GM23248 (cell line): ENCODE measurements around the gene MACF1. TPM values are rescaled to one million over a fixed set of nuclear protein-coding genes. Genes with fewer than 3 reads are reported as not detected.
"Not testable (repeated sequence)": the region's sequence is repeated elsewhere in the genome, so short reads cannot be mapped to it uniquely, and the experiment has no call there.

Experiments
- DNase-seq: peaks from one replicate; pipeline ENCODE4 v3.0.0-alpha.2; 2015
- H2AFZ ChIP-seq: fragments of 200-600 bp; sonication (generic); 2 replicates; pipeline ENCODE4 v1.6.1; 2016; ENCODE audit warnings: antibody characterized with exemption
- H3F3A ChIP-seq: fragments of 200-600 bp; sonication (generic); 2 replicates; pipeline ENCODE4 v1.6.1; 2016; ENCODE audit warnings: mild to moderate bottlenecking, antibody characterized with exemption, mixed run types; ENCODE audit not compliant: insufficient read depth
- H3K27ac ChIP-seq: fragments of 200-600 bp; sonication (generic); 2 replicates; pipeline ENCODE4 v1.5.1; 2016; ENCODE audit warnings: mild to moderate bottlenecking
- H3K27me3 ChIP-seq: fragments of 200-600 bp; sonication (generic); replicated peaks from 2 replicates; pipeline ENCODE4 v1.6.1; 2016; ENCODE audit warnings: mild to moderate bottlenecking; ENCODE audit not compliant: insufficient read depth
- H3K36me3 ChIP-seq: fragments of 200-600 bp; sonication (generic); 2 replicates; pipeline ENCODE4 v1.6.1; 2016; ENCODE audit warnings: low read depth, mild to moderate bottlenecking
- H3K4me1 ChIP-seq: fragments of 200-600 bp; sonication (generic); 2 replicates; pipeline ENCODE4 v1.6.1; 2016; ENCODE audit warnings: mild to moderate bottlenecking; ENCODE audit not compliant: insufficient read depth
- H3K4me2 ChIP-seq: fragments of 200-600 bp; sonication (generic); one replicate; pipeline ENCODE4 v1.6.1; 2016; ENCODE audit warnings: mild to moderate bottlenecking; ENCODE audit not compliant: unreplicated experiment
- H3K4me3 ChIP-seq: fragments of 200-600 bp; sonication (generic); 2 replicates; pipeline ENCODE4 v1.5.1; 2016; ENCODE audit warnings: mild to moderate bottlenecking
- H3K79me2 ChIP-seq: fragments of 200-600 bp; sonication (generic); 2 replicates; pipeline ENCODE4 v1.6.1; 2016; ENCODE audit warnings: mild to moderate bottlenecking; ENCODE audit not compliant: insufficient read depth
- H3K9ac ChIP-seq: fragments of 200-600 bp; sonication (generic); 2 replicates; pipeline ENCODE4 v1.6.1; 2016; ENCODE audit warnings: mild to moderate bottlenecking
- H3K9me2 ChIP-seq: fragments of 200-600 bp; sonication (generic); 2 replicates; pipeline ENCODE4 v1.6.1; 2016; ENCODE audit warnings: mixed run types, mild to moderate bottlenecking, moderate library complexity; ENCODE audit not compliant: insufficient read depth
- H3K9me3 ChIP-seq: fragments of 200-600 bp; sonication (generic); one replicate; pipeline ENCODE4 v1.6.1; 2017; ENCODE audit warnings: low read depth
- H4K20me1 ChIP-seq: fragments of 200-600 bp; sonication (generic); 2 replicates; pipeline ENCODE4 v1.6.0; 2016; ENCODE audit not compliant: insufficient read depth
- EZH2 ChIP-seq: fragments of 200-600 bp; sonication (generic); IDR thresholded peaks from 2 replicates; pipeline ENCODE4 v1.6.1; 2018; ENCODE audit warnings: antibody characterized with exemption, mild to moderate bottlenecking; ENCODE audit not compliant: insufficient read depth, poor library complexity, severe bottlenecking
- EZH2phosphoT487 ChIP-seq: fragments of 200-600 bp; sonication (generic); IDR thresholded peaks from 2 replicates; pipeline ENCODE4 v1.6.1; 2018; ENCODE audit warnings: antibody characterized with exemption, moderate library complexity, mild to moderate bottlenecking, low read depth; ENCODE audit not compliant: insufficient read depth
- WGBS, 2 experiments: methylation state at CpG; one replicate each; pipeline ENCODE4 v1.1.6; 2015 to 2017; ENCODE audit warnings: low lambda C conversion rate in 2 of 2, low coverage in 1 of 2; ENCODE audit errors: missing lambda C conversion rate in 2 of 2; 5-methylcytosine and 5-hydroxymethylcytosine counted together
- in situ Hi-C: fragments of 300-500 bp; cut with MboI; formaldehyde crosslinking; loops from 2 replicates; pipeline ENCODE4 v1.15.0; 2020
- polyA plus RNA-seq: library from polyadenylated mRNA; unstranded; fragments of >200 nt; fragmentation: Nextera tagmentation; extraction: Ambion mirVana; gene quantifications from 2 replicates; pipeline ENCODE4 v1.2.1, GENCODE V29; 2016
- total RNA-seq: library from RNA; depleted of rRNA; stranded (reverse); fragments of >200 nt; shearing (Covaris generic); gene quantifications from 2 replicates; pipeline ENCODE4 v1.2.3, GENCODE V29; 2014

MACF1 gene
- total and polyA plus RNA-seq, 2 experiments from 2014 or later, result 55.1 to 177 TPM

DNA sequence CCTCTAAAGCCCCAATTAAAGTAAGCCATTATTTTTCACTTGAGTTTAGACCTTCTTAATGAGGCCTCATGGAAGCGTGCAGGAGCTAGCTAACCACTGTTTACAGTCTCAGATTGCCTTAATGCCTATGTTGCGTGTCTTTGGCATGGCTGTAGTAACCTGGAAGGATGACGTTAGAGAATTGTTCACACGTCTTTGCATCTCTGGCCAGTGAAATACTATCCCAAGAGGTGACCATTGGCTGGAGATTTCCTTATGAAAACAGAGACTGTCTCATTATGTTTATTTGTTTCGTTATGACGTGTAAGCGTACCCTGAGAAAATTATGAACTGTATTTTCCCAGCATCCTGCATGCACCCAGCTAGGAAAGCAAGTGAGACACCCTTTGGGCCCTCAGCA, 268.3 kb downstream of the MACF1 start:
- no peak overlapping the region for H3K9ac ChIP-seq
- H4K20me1 ChIP-seq, result no peaks in the 10 kb centered on the region
- peaks cover 28% of the 10 kb centered on the region for H3F3A ChIP-seq
- in situ Hi-C loops, result no loop called here
- no peak for DNase-seq
- H3K27ac ChIP-seq, result no peak overlapping the region
- peaks cover 3% of the 10 kb centered on the region; the same call in 1 of the 2 replicates for H3K79me2 ChIP-seq
- no peak overlapping the region for H3K4me3 ChIP-seq
- H3K4me2 ChIP-seq, result no peak overlapping the region
- peaks cover 64% of the 10 kb centered on the region for H3K36me3 ChIP-seq
- 82 to 83% methylated on average over 7 of the region's 7 CpGs for WGBS, 2 experiments
- no peak for TF ChIP-seq EZH2
- no peak for TF ChIP-seq EZH2phosphoT487
- no peaks in the 10 kb centered on the region for H3K9me2 ChIP-seq
- no peak overlapping the region for H2AFZ ChIP-seq
- H3K9me3 ChIP-seq, result no peaks in the 10 kb centered on the region
- no peaks in the 10 kb centered on the region for H3K27me3 ChIP-seq
- H3K4me1 ChIP-seq, result peaks cover 6% of the 10 kb centered on the region; the same call in 1 of the 2 replicates

DNA sequence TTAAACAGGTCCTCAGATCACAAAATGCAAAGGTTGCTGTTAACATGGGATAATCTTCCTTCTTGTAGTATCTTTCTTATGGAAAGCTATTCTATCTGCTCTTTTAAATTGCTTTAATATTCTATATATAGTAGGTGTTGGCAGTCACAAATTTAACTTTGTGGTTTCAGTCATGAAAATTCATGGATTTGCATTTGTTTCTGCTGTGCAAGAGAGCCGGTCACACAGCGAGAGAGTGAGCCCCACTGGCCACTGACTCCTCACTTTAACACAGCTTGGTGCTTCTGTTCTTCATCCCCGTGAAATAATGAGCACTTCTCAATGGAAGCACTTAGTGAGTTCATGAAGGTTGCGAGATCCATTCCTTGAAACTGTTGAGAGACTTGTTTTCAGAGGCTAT, 268.8 kb downstream of the MACF1 start:
- Histone ChIP-seq H3K27ac (no peak overlapping the region), H2AFZ (no peak overlapping the region), H3F3A (peaks cover 31% of the 10 kb centered on the region), H3K4me1 (peaks cover 10% of the 10 kb centered on the region), H3K36me3 (peaks cover 59% of the 10 kb centered on the region), H3K9ac (no peak overlapping the region), H3K27me3 (no peaks in the 10 kb centered on the region), H3K9me3 (no peaks in the 10 kb centered on the region), H3K4me2 (no peak overlapping the region), H4K20me1 (no peaks in the 10 kb centered on the region), H3K4me3 (no peak overlapping the region), H3K9me2 (no peaks in the 10 kb centered on the region), H3K79me2 (peaks cover 3% of the 10 kb centered on the region; the same call in 1 of the 2 replicates)
- in situ Hi-C loops, result no loop called here
- WGBS, 2 experiments, result 93 to 95% methylated on average over 4 of the region's 4 CpGs
- no peak for DNase-seq
- TF ChIP-seq EZH2phosphoT487 (no peak), EZH2 (no peak)

- in situ Hi-C loops, result no loop called here
- peaks cover 13% of the 10 kb centered on the region for H3K4me1 ChIP-seq
- WGBS, 2 experiments, result 95 to 99% methylated on average over 4 of the region's 4 CpGs
- H3K27ac ChIP-seq, result no peak overlapping the region
- H3K9me3 ChIP-seq, result no peaks in the 10 kb centered on the region
- no peak overlapping the region for H3K4me2 ChIP-seq
- no peak for DNase-seq
- TF ChIP-seq EZH2phosphoT487 (no peak), EZH2 (no peak)
- no peak overlapping the region for H2AFZ ChIP-seq
- no peaks in the 10 kb centered on the region for H3K27me3 ChIP-seq
- H3K36me3 ChIP-seq, result peaks cover 54% of the 10 kb centered on the region
- H4K20me1 ChIP-seq, result no peaks in the 10 kb centered on the region
- H3F3A ChIP-seq, result peaks cover 36% of the 10 kb centered on the region
- no peaks in the 10 kb centered on the region for H3K9me2 ChIP-seq
- no peak overlapping the region for H3K4me3 ChIP-seq
- H3K79me2 ChIP-seq, result 0 out of 2 replicates have a peak, but pooled peaks cover 3% of the 10 kb centered on the region
- H3K9ac ChIP-seq, result no peak overlapping the region
Observed at GRCh38 chr1:39474810-39475209, 270.3 kb downstream of the MACF1 start.

GRCh38 chr1:39475551-39475950, 271.1 kb downstream of the MACF1 start:
- DNase-seq, H3K9ac ChIP-seq, H3K27me3 ChIP-seq, H3K9me2 ChIP-seq, H3K9me3 ChIP-seq, H3K27ac ChIP-seq, H3K4me3 ChIP-seq, H2AFZ ChIP-seq, H3K4me2 ChIP-seq, H3K79me2 ChIP-seq, in situ Hi-C loops, H4K20me1 ChIP-seq: not testable (repeated sequence)
- Histone ChIP-seq H3K4me1 (peaks cover 13% of the 10 kb centered on the region), H3K36me3 (peaks cover 54% of the 10 kb centered on the region), H3F3A (peaks cover 29% of the 10 kb centered on the region)
- 67 to 77% methylated on average over 1 of the region's 1 CpG for WGBS, 2 experiments
